Activated naive CD8-positive, alpha-beta T cell treated with anti-CD3 and anti-CD28 coated beads, Interleukin-2, amount 10 ng/mL, durations not matched to agents 7 days and 5 days (primary cell): Measurements from ENCODE around the gene MIPOL1. TPM values are rescaled to one million over a fixed set of nuclear protein-coding genes. Genes with fewer than 3 reads are reported as not detected.
"Not testable (repeated sequence)": the region's sequence is repeated elsewhere in the genome, so short reads cannot be mapped to it uniquely, and the experiment has no call there.

Experiments used
- ATAC-seq: fragments of 150-1000 bp; cut with Tn5 transposase; one replicate; pipeline ENCODE4 v1.10.0; 2021; ENCODE audit warnings: low read depth, moderate library complexity
- POLR2A ChIA-PET: fragments of 350-600 bp; sonication (Branson Sonifier 250); formaldehyde crosslinking; loops from one replicate; lab custom pipeline; 2021; ENCODE audit warnings: antibody characterized with exemption; lab: Charles Lee
- DNase-seq: peaks from one replicate; pipeline ENCODE4 v3.0.0; 2021
- H3K27ac Mint-ChIP-seq: one replicate; pipeline ENCODE4 v1.8.0; 2022; ENCODE audit warnings: mild to moderate bottlenecking, mixed read lengths
- H3K27me3 Mint-ChIP-seq: one replicate; pipeline ENCODE4 v1.8.0; 2022; ENCODE audit warnings: mild to moderate bottlenecking, moderate library complexity, mixed read lengths
- H3K36me3 Mint-ChIP-seq: one replicate; pipeline ENCODE4 v1.8.0; 2021; ENCODE audit warnings: mild to moderate bottlenecking, mixed read lengths
- H3K4me1 Mint-ChIP-seq: one replicate; pipeline ENCODE4 v1.8.0; 2021; ENCODE audit warnings: mixed read lengths
- H3K4me3 Mint-ChIP-seq: one replicate; pipeline ENCODE4 v1.8.0; 2022; ENCODE audit warnings: mild to moderate bottlenecking, moderate library complexity, mixed read lengths
- H3K9me3 Mint-ChIP-seq: one replicate; pipeline ENCODE4 v1.8.0; 2021; ENCODE audit warnings: mixed read lengths
- total RNA-seq, 2 experiments: library from RNA; stranded (reverse); gene quantifications; one replicate each; pipeline ENCODE4 v1.2.3, GENCODE V29; 2021

Gene MIPOL1
- total RNA-seq, 2 experiments from 2014 or later, result not detected

GRCh38 chr14:37230551-37231194 is 32.9 kb downstream of the MIPOL1 start:
- DNase-seq (no peak), ATAC-seq (peak; percentile 56)
- H3K36me3 Mint-ChIP-seq, result no peaks in the 10 kb centered on the region
- H3K27me3 Mint-ChIP-seq, result no peaks in the 10 kb centered on the region
- H3K4me1 Mint-ChIP-seq, result no peaks in the 10 kb centered on the region
- no peak overlapping the region for H3K4me3 Mint-ChIP-seq
- H3K9me3 Mint-ChIP-seq, result peaks cover 3% of the 10 kb centered on the region
- POLR2A ChIA-PET, result no interaction called here
- no peak overlapping the region for H3K27ac Mint-ChIP-seq

DNA sequence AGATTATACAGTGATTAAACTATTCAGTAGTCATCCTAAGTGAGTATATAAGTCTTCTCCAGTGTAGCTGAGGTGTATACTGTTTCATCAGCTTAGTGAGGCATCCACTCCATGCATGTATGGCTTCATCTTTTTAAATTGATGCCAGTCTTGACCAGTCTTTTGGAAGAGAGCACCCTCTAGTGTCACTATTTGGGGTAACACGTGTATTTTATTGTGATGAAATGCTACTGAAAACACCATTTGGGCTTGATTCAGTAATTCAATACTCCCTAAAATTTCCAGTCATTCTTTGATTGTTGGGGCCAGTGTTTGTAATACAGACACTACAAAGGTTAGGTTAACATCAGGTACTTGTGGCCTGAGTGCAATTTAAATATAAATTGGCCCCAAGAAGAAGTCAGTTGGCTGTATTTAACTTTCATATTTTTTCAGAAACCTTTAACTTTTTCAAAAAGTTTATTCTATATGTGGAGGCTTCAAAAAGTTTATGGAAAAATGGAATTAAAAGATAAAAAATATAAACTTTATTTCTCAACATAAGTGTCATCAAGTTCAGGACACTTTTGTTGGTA is 35.3 kb downstream of the MIPOL1 start:
- Mint-ChIP-seq H3K27ac (no peak overlapping the region), H3K9me3 (no peaks in the 10 kb centered on the region), H3K36me3 (no peaks in the 10 kb centered on the region), H3K27me3 (no peaks in the 10 kb centered on the region), H3K4me3 (no peak overlapping the region), H3K4me1 (no peaks in the 10 kb centered on the region)
- DNase-seq, result no peak
- POLR2A ChIA-PET, result no interaction called here
- no peak for ATAC-seq

DNA sequence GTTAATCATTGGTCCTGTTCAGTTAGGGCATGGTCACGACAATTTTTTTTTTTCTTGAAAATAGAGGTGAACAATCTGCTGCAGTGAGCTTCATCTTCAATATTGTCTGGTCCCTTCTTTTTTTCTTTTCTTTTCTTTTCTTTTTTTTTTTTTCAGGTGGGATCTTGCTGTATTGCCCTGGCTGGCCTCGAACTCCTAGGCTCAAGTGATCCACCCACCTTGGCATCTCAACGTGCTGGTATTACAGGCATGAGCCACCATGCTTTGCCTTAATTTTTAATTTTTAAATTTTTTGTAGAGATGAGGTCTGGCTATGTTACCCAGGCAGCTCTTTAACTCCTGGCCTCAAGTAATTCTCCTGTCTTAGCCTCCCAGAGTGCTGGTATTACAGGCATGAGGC is 36.5 kb downstream of the MIPOL1 start:
- Mint-ChIP-seq H3K27me3 (no peaks in the 10 kb centered on the region), H3K4me3 (no peak overlapping the region), H3K4me1 (no peaks in the 10 kb centered on the region), H3K9me3 (no peaks in the 10 kb centered on the region), H3K27ac (no peak overlapping the region), H3K36me3 (no peaks in the 10 kb centered on the region)
- DNase-seq (no peak), ATAC-seq (no peak)
- POLR2A ChIA-PET, result no interaction called here

- ATAC-seq, DNase-seq, H3K36me3 Mint-ChIP-seq, H3K4me1 Mint-ChIP-seq, H3K27me3 Mint-ChIP-seq, H3K4me3 Mint-ChIP-seq, H3K27ac Mint-ChIP-seq, H3K9me3 Mint-ChIP-seq, POLR2A ChIA-PET: not testable (repeated sequence)
These were observed 38.3 kb downstream of the MIPOL1 start for GRCh38 chr14:37236044-37236443.

DNA sequence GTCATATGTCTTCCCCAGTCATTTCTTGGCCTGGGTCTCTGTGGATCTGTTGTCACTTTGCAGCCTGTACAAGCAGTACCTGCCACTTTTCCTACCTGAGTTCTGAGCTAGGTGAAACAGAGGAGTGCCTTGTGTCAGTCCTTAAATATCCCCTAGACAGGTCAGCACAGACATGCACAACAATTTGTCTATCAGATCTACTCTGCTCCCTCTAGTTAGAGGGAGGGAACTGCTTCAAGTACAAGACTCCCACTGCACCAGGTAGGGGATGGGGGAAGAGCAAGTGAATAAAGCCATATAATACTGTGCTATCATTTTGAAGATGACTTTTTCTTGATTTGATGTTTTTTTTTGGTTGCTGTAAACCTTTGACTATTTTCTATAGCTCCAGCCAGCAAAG is 39.4 kb downstream of the MIPOL1 start:
- no peak overlapping the region for H3K27ac Mint-ChIP-seq
- no peaks in the 10 kb centered on the region for H3K36me3 Mint-ChIP-seq
- H3K4me1 Mint-ChIP-seq, result no peaks in the 10 kb centered on the region
- POLR2A ChIA-PET, result no interaction called here
- no peaks in the 10 kb centered on the region for H3K9me3 Mint-ChIP-seq
- ATAC-seq (no peak), DNase-seq (no peak)
- H3K4me3 Mint-ChIP-seq, result no peak overlapping the region
- no peaks in the 10 kb centered on the region for H3K27me3 Mint-ChIP-seq

DNA sequence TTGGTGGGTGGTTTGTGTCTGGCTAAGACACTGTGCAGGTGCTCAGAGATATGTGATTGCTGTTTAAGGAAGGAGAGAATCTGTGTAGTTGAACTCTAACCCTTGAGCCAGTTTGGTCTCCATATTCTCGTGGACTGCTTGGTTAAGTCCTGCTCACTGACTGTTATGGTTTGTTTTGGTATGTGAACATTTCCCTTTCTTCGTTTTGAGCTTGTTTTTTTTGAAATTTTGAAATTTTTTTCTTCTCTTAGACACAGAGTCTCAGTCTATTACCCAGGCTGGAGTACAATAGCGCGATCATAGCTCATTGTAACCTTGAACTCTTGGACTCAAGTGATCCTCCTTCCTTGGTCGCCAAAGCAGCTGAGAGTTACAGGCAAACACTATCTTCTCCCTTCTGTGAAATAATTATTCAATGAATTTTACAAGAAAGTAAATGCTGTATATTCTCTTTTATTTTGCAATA is 40.0 kb downstream of the MIPOL1 start:
- DNase-seq (no peak), ATAC-seq (no peak)
- H3K27me3 Mint-ChIP-seq, result no peaks in the 10 kb centered on the region
- H3K27ac Mint-ChIP-seq, result no peak overlapping the region
- H3K4me3 Mint-ChIP-seq, result no peak overlapping the region
- no peaks in the 10 kb centered on the region for H3K9me3 Mint-ChIP-seq
- H3K4me1 Mint-ChIP-seq, result no peaks in the 10 kb centered on the region
- H3K36me3 Mint-ChIP-seq, result no peaks in the 10 kb centered on the region
- POLR2A ChIA-PET, result no interaction called here

- Mint-ChIP-seq H3K4me1 (no peaks in the 10 kb centered on the region), H3K27me3 (no peaks in the 10 kb centered on the region), H3K27ac (no peak overlapping the region), H3K4me3 (no peak overlapping the region), H3K9me3 (no peaks in the 10 kb centered on the region), H3K36me3 (no peaks in the 10 kb centered on the region)
- no peak for DNase-seq
- POLR2A ChIA-PET, result no interaction called here
- ATAC-seq, result no peak
These were observed 43.5 kb downstream of the MIPOL1 start for GRCh38 chr14:37241198-37241597.

- H3K27me3 Mint-ChIP-seq, result no peaks in the 10 kb centered on the region
- ATAC-seq (no peak), DNase-seq (no peak)
- POLR2A ChIA-PET, result no interaction called here
- no peak overlapping the region for H3K27ac Mint-ChIP-seq
- no peaks in the 10 kb centered on the region for H3K4me1 Mint-ChIP-seq
- no peak overlapping the region for H3K4me3 Mint-ChIP-seq
- no peaks in the 10 kb centered on the region for H3K36me3 Mint-ChIP-seq
- no peaks in the 10 kb centered on the region for H3K9me3 Mint-ChIP-seq
These were observed 48.7 kb downstream of the MIPOL1 start for GRCh38 chr14:37246427-37246829.

DNA sequence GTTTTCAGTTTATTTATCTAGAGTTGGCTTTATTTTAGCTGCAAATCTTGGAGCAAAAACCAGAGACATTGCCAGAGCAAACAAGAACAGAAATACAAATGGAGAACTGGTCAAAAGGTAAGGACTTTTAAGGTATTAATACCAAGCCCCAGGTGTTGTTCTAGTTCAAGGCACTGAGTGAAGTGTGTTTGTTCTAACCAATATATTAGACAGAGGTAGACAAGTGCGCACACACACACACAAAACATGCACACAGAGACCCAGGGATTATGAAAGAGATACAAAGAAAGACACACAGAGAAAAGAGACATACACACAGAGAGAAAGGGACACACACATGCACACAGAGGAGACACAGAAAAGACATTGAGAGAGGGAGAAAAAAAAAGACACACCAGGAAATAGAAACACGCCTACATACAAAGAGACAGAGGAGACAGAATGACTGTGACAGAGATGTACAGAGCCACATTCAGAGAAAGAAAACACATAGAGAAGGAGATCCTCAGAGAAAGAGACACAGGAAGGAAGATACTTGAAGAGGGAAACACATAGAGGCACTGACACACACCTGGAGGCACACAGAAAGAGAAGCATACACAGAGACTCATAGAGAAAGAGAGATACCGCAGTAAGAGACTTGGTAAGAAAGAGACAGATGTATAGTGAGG is 50.2 kb downstream of the MIPOL1 start:
- Mint-ChIP-seq H3K36me3 (no peaks in the 10 kb centered on the region), H3K4me1 (no peaks in the 10 kb centered on the region), H3K27me3 (peaks cover 2% of the 10 kb centered on the region), H3K4me3 (no peak overlapping the region), H3K9me3 (no peaks in the 10 kb centered on the region), H3K27ac (no peak overlapping the region)
- ATAC-seq (no peak), DNase-seq (no peak)
- POLR2A ChIA-PET, result no interaction called here

GRCh38 chr14:37251775-37252174 is 54.0 kb downstream of the MIPOL1 start:
- Mint-ChIP-seq H3K9me3 (no peaks in the 10 kb centered on the region), H3K36me3 (no peaks in the 10 kb centered on the region), H3K4me1 (no peaks in the 10 kb centered on the region), H3K4me3 (no peak overlapping the region), H3K27ac (no peak overlapping the region), H3K27me3 (peaks cover 3% of the 10 kb centered on the region)
- ATAC-seq (no peak), DNase-seq (no peak)
- POLR2A ChIA-PET, result no interaction called here

GRCh38 chr14:37252434-37252833 is 54.7 kb downstream of the MIPOL1 start:
- POLR2A ChIA-PET, result no interaction called here
- Mint-ChIP-seq H3K36me3 (no peaks in the 10 kb centered on the region), H3K27me3 (peaks cover 5% of the 10 kb centered on the region), H3K27ac (no peak overlapping the region), H3K4me3 (no peak overlapping the region), H3K4me1 (no peaks in the 10 kb centered on the region), H3K9me3 (no peaks in the 10 kb centered on the region)
- ATAC-seq (no peak), DNase-seq (no peak)

GRCh38 chr14:37253905-37254304 is 56.2 kb downstream of the MIPOL1 start:
- H3K4me3 Mint-ChIP-seq, result no peak overlapping the region
- POLR2A ChIA-PET, result no interaction called here
- H3K27ac Mint-ChIP-seq, result no peak overlapping the region
- H3K4me1 Mint-ChIP-seq, result no peaks in the 10 kb centered on the region
- no peaks in the 10 kb centered on the region for H3K9me3 Mint-ChIP-seq
- peaks cover 5% of the 10 kb centered on the region for H3K27me3 Mint-ChIP-seq
- no peaks in the 10 kb centered on the region for H3K36me3 Mint-ChIP-seq
- DNase-seq, result no peak
- no peak for ATAC-seq

DNA sequence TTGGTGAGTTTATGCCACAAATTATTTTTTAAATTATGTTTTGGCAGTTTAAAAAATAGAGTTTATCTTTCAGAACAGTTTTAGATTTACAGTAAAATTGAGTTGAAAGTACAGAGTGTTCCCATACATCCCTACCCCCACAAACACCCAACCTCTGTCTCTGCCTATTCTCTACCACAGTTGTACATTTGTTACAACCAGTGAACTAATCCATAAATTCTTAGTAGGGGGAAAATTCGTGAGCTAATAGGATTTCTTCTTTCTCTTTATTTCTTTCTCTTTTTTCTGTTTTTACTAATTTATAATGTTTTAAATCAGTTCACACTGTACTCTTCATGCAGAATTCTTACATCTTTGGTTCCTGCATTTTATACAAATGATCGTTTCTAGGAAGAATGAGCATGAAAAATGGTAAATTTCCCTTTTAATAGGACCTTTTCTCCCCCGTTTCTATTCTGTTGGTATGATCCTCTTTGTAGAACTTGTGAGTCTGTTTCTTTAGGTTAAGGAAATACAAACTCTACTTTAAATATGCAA is 56.7 kb downstream of the MIPOL1 start:
- Mint-ChIP-seq H3K4me1 (no peaks in the 10 kb centered on the region), H3K4me3 (no peak overlapping the region), H3K27me3 (peaks cover 5% of the 10 kb centered on the region), H3K36me3 (no peaks in the 10 kb centered on the region), H3K27ac (no peak overlapping the region), H3K9me3 (no peaks in the 10 kb centered on the region)
- ATAC-seq, result no peak
- DNase-seq, result no peak
- POLR2A ChIA-PET, result no interaction called here
